AG04450 (cell line): ENCODE data around the gene TMCC2. TPM values are rescaled to one million over a fixed set of nuclear protein-coding genes. Genes with fewer than 3 reads are reported as not detected.
A peak's percentile ranks its signal among the peaks of the same experiment; 100 is the strongest.

Experiments
- CTCF ChIA-PET: fragments of 300-600, 350-600 bp; formaldehyde crosslinking; extraction: SDS; loops from one replicate; lab custom pipeline; 2022; ENCODE audit warnings: antibody characterized with exemption, inconsistent platforms; lab: Charles Lee
- POLR2A ChIA-PET: fragments of 350-600 bp; formaldehyde crosslinking; extraction: SDS; loops from one replicate; lab custom pipeline; 2021; ENCODE audit warnings: antibody characterized with exemption, inconsistent platforms; lab: Yijun Ruan, JAX
- DNase-seq: peaks from one replicate; pipeline ENCODE4 v3.0.0-alpha.2; 2011; ENCODE audit warnings: low read depth, low spot score
- H3K27ac ChIP-seq: one replicate; pipeline ENCODE4 v1.5.1; 2012; ENCODE audit warnings: low read depth, low read length, control low read depth
- H3K27me3 ChIP-seq: one replicate; pipeline ENCODE4 v1.6.0; 2012; ENCODE audit warnings: low read length; ENCODE audit not compliant: control insufficient read depth, insufficient read depth
- H3K4me3 ChIP-seq: 2 replicates; pipeline ENCODE4 v1.5.1; 2011; ENCODE audit warnings: mild to moderate bottlenecking, low read depth, low read length, control low read depth
- H3K9me3 ChIP-seq: 2 replicates; pipeline ENCODE4 v1.5.1; 2012; ENCODE audit warnings: low read length; ENCODE audit not compliant: control insufficient read depth, insufficient read depth
- polyA plus RNA-seq: library from polyadenylated mRNA; depleted of rRNA; stranded (reverse); fragments of >200 nt; gene quantifications from 2 replicates; pipeline ENCODE4 v1.2.3, GENCODE V29; 2011
- TF ChIP-seq, protein P1 (sequence below): IDR thresholded peaks from 2 replicates; pipeline ENCODE4 v1.5.1; 2011; ENCODE audit warnings: low read depth, low read length, control low read depth, inconsistent platforms

The TMCC2 gene
- polyA plus RNA-seq, 1 experiment: 2.3 TPM

DNA sequence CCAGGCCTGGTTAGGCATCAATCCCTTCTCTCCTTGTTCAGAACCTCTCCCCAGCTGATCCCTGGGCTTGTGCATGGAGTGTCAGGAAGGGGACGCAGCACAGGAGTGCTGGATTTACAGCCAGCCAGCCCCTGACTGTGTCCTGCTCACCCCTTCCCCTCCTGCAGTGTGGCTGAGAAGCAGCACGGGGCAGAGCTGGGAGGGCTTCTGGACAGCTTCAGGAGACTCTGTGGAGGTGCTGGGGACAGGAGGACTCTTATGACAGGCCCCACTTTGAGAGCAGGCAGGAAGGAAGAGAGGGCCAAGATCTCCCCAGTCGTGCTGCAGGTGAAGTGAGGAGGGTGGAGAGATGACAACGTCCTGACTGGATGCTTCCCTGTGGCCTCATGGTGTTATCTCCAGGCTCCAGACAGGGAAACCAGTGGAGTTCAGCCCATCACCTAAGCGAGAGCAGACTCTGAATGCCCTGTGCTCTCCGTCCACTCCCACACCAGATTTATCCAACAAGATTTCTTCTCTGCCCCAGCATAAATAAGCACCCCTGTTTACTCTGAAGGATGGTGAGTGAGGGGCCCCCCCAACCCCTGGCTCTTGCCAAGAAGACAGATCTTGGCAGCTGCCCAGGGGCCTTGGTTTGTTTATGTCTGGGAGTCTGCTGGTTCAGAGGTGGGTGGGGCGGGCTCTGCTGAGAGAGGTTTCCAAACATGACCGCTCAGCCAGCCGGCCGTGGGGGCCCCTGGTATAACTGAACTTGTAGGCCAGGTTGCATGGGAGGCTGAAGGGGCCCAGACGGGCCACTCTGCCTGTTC, 21.3 kb downstream of the TMCC2 start:
- H3K27ac ChIP-seq: no peak overlapping the region
- no peak overlapping the region for H3K4me3 ChIP-seq
- TF ChIP-seq, protein P1, sequence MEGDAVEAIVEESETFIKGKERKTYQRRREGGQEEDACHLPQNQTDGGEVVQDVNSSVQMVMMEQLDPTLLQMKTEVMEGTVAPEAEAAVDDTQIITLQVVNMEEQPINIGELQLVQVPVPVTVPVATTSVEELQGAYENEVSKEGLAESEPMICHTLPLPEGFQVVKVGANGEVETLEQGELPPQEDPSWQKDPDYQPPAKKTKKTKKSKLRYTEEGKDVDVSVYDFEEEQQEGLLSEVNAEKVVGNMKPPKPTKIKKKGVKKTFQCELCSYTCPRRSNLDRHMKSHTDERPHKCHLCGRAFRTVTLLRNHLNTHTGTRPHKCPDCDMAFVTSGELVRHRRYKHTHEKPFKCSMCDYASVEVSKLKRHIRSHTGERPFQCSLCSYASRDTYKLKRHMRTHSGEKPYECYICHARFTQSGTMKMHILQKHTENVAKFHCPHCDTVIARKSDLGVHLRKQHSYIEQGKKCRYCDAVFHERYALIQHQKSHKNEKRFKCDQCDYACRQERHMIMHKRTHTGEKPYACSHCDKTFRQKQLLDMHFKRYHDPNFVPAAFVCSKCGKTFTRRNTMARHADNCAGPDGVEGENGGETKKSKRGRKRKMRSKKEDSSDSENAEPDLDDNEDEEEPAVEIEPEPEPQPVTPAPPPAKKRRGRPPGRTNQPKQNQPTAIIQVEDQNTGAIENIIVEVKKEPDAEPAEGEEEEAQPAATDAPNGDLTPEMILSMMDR: no peak
- no peaks in the 10 kb centered on the region for H3K27me3 ChIP-seq
- ChIA-PET CTCF (interaction anchor here (1.3 kb wide), 1 partner anchor 19 kb away, joined by 3 read pairs; no protein-coding TSS in a partner anchor), POLR2A (interaction anchor here (0.9 kb wide), 1 partner anchor 21 kb away, joined by 3 read pairs; the partner anchor contains the start of gene TMCC2)
- DNase-seq: peak; percentile 51
- H3K9me3 ChIP-seq: no peaks in the 10 kb centered on the region

DNA sequence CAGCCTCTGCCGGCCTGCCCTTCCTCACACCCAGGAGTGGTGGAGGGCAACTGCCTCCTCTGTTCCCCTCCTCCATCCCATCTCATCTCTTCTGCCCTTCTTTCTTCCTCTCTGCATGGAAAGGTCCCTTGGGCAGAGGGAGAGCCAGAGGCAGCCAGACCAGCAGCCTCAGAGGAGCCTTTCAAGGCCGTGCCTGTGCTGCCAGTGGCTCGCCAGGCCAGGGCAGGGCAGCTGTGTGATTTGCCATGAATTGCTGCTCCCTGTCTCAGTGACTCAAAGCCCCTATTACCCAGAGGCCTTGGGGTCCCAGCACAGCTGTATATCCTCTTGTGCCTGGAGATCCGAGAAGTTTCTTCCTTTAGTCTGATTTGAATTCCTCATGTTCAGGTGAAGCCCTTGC, 21.9 kb downstream of the TMCC2 start:
- Histone ChIP-seq H3K27ac (peak overlapping the region; percentile 39), H3K27me3 (no peaks in the 10 kb centered on the region), H3K4me3 (no peak overlapping the region), H3K9me3 (no peaks in the 10 kb centered on the region)
- no peak for DNase-seq
- TF ChIP-seq, protein P1: no peak
- ChIA-PET CTCF (no interaction called here), POLR2A (interaction anchor here (0.9 kb wide), 1 partner anchor 22 kb away, joined by 3 read pairs; the partner anchor contains the start of gene TMCC2)

DNA sequence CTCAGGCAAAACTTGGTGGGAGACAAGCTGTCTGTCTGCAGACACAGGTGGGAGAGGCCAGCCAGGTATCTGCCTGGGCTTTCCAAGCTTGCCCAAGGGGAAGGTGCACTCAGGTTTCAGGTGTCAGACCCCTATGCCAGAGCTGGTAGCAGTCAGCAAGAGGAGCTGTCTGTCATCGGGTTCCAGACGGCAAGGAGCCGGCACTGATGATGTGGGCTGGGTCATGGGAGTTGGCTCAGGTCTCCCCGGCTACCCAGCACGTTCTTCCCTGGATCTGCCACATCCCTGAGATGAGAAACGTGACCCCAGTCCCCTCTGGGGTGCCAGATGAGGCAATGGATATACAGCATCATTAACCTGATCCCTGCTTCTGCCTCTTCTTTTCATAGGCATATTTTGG, 23.0 kb downstream of the TMCC2 start:
- ChIA-PET CTCF (interaction anchor here (0.9 to 2.7 kb wide), 4 partner anchors 21 to 189 kb away, joined by 3 to 15 read pairs (median 6); partner anchors contain the start of gene TMCC2), POLR2A (interaction anchor here (1.1 kb wide), 1 partner anchor 108 kb away, joined by 3 read pairs; no protein-coding TSS in a partner anchor)
- no peak overlapping the region for H3K27ac ChIP-seq
- H3K9me3 ChIP-seq: no peaks in the 10 kb centered on the region
- TF ChIP-seq, protein P1: no peak
- no peaks in the 10 kb centered on the region for H3K27me3 ChIP-seq
- no peak overlapping the region for H3K4me3 ChIP-seq
- DNase-seq: no peak

DNA sequence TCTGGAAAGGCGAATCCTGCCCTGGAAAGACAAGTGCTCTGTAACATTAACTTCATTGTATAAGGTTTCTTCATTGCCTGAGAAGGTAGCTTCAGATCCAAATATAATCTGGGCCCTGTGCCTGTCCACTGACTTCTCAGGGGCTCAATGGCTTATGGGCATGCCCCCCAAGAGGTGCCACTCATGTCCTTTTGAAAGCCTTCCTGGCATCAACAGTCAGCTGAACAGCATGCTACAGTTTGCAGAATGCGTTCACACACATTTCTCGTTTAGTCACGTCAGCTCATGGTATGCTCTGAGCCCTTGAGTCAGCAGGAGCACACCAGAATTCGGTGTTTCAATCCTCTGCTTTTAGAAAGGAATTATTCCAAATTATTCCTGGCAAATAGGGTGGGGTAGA, 23.8 kb downstream of the TMCC2 start:
- DNase-seq: no peak
- POLR2A ChIA-PET: no interaction called here
- Histone ChIP-seq H3K4me3 (no peak overlapping the region), H3K27me3 (no peaks in the 10 kb centered on the region), H3K9me3 (no peaks in the 10 kb centered on the region), H3K27ac (no peak overlapping the region)
- CTCF ChIA-PET: interaction anchor here (0.6 to 2.7 kb wide), 5 partner anchors 22 to 444 kb away, joined by 3 to 16 read pairs (median 8); partner anchors contain the start of gene TMCC2
- TF ChIP-seq, protein P1: no peak
